Bronchial epithelial cell (primary cell): ENCODE measurements around the gene HBG1. TPM values are rescaled to one million over a fixed set of nuclear protein-coding genes. Genes with fewer than 3 reads are reported as not detected.

Source experiments
- DNase-seq: peaks from one replicate; pipeline ENCODE4 v3.0.0-alpha.2; 2010; ENCODE audit warnings: low read depth
- FAIRE-seq: peaks from 2 replicates; lab custom pipeline; 2011; peaks lifted over from hg19 to GRCh38; lab: Jason Lieb, UNC
- H3K27me3 ChIP-seq: 2 replicates; pipeline ENCODE4 v1.5.1; 2011; ENCODE audit warnings: low read length; ENCODE audit not compliant: control insufficient read depth, insufficient read depth
- H3K36me3 ChIP-seq: 2 replicates; pipeline ENCODE4 v1.5.1; 2011; ENCODE audit warnings: low read length; ENCODE audit not compliant: control insufficient read depth, insufficient read depth
- H3K4me3 ChIP-seq: 2 replicates; pipeline ENCODE4 v1.5.1; 2011; ENCODE audit warnings: mild to moderate bottlenecking, low read depth, low read length, control low read depth
- total RNA-seq: library from RNA; depleted of rRNA; stranded (reverse); fragments of >200 nt; gene quantifications from 2 replicates; pipeline ENCODE4 v1.2.1, GENCODE V29; 2014
- TF ChIP-seq, protein P1 (sequence below): IDR thresholded peaks from 2 replicates; pipeline ENCODE4 v1.5.1; 2011; ENCODE audit warnings: mild to moderate bottlenecking, moderate library complexity, low read length, control low read depth, inconsistent platforms; ENCODE audit not compliant: insufficient read depth, severe bottlenecking

Gene HBG1
- total RNA-seq, 1 donor from 2014 or later, result not detected

DNA sequence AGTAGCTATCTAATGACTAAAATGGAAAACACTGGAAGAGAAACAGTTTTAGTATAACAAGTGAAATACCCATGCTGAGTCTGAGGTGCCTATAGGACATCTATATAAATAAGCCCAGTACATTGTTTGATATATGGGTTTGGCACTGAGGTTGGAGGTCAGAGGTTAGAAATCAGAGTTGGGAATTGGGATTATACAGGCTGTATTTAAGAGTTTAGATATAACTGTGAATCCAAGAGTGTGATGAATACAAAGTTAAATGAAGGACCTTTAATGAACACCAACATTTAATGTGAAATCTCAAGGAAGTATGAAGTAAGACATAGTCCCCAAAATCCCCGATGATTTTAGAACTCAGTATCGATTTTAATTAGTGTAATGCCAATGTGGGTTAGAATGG, 12.2 kb downstream of the HBG1 start:
- no peaks in the 10 kb centered on the region for H3K27me3 ChIP-seq
- DNase-seq, result no peak
- H3K4me3 ChIP-seq, result no peak overlapping the region
- TF ChIP-seq, protein P1, sequence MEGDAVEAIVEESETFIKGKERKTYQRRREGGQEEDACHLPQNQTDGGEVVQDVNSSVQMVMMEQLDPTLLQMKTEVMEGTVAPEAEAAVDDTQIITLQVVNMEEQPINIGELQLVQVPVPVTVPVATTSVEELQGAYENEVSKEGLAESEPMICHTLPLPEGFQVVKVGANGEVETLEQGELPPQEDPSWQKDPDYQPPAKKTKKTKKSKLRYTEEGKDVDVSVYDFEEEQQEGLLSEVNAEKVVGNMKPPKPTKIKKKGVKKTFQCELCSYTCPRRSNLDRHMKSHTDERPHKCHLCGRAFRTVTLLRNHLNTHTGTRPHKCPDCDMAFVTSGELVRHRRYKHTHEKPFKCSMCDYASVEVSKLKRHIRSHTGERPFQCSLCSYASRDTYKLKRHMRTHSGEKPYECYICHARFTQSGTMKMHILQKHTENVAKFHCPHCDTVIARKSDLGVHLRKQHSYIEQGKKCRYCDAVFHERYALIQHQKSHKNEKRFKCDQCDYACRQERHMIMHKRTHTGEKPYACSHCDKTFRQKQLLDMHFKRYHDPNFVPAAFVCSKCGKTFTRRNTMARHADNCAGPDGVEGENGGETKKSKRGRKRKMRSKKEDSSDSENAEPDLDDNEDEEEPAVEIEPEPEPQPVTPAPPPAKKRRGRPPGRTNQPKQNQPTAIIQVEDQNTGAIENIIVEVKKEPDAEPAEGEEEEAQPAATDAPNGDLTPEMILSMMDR, result no peak
- no peak for FAIRE-seq
- no peaks in the 10 kb centered on the region for H3K36me3 ChIP-seq

DNA sequence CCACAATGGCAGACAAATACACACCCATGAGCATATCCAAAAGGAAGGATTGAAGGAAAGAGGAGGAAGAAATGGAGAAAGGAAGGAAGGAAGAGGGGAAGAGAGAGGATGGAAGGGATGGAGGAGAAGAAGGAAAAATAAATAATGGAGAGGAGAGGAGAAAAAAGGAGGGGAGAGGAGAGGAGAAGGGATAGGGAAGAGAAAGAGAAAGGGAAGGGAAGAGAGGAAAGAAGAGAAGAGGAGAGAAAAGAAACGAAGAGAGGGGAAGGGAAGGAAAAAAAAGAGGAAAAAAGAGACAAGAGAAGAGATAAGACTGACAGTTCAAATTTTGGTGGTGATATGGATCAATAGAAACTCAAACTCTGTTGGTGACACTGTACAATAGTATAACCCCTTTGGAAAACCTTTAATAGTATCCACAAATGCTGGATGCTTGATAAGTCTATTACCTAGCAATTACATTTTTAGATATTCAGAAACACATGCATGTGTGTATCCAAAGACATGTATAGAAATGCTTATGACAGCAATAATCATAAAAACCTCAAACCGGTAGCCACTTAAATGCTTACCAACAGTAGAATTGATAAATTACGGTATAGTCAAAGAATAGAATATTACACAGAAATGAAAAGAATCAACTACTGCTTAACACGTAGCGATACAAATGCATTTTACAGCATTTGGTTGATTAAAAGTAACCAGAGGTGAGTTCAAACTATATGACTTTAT, 14.1 kb downstream of the HBG1 start:
- TF ChIP-seq, protein P1, result no peak
- no peak for DNase-seq
- no peak for FAIRE-seq
- Histone ChIP-seq H3K4me3 (no peak overlapping the region), H3K27me3 (no peaks in the 10 kb centered on the region), H3K36me3 (no peaks in the 10 kb centered on the region)

DNA sequence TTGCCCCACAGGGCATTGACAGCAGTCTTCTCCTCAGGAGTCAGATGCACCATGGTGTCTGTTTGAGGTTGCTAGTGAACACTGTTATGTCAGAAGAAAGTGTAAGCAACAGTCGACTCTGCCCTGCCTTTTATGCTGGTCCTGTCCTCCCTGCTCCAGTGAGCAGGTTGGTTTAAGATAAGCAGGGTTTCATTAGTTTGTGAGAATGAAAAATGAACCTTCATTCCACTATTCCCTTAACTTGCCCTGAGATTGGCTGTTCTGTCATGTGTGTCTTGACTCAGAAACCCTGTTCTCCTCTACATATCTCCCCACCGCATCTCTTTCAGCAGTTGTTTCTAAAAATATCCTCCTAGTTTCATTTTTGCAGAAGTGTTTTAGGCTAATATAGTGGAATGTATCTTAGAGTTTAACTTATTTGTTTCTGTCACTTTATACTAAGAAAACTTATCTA, 15.2 kb downstream of the HBG1 start, which contains the start of gene HBD:
Gene HBD, minus strand, starts transcription at position 103 of the 454 bp plus-strand sequence. Its CDS starts 50 bp downstream, at position 53.
- FAIRE-seq (peak; percentile 62), DNase-seq (no peak)
- no peak within 1 kb of the TSS for H3K4me3 ChIP-seq
- TF ChIP-seq, protein P1, result no peak
- H3K27me3 ChIP-seq, result no peaks in the 10 kb centered on the region
- no peaks in the 10 kb centered on the region for H3K36me3 ChIP-seq

DNA sequence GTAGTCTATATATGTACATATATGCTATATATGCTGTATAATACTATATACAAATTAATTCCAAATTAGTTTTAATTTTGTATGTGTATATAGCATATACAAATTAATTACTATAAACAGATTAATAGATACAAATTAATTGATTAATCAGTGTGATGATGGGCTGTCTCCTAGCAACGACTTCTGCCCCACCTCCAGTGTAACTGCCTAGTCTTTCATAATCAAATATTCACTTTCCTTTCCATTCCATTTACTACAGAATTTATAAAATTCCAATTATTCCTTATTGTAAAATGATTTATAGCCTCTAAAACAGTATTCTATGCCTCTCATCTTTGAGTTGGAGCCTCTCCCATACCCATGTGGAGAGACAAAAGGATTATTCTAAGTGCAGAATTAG, 16.4 kb downstream of the HBG1 start:
- no peak for DNase-seq
- no peaks in the 10 kb centered on the region for H3K36me3 ChIP-seq
- FAIRE-seq, result no peak
- H3K27me3 ChIP-seq, result no peaks in the 10 kb centered on the region
- TF ChIP-seq, protein P1, result no peak
- no peak overlapping the region for H3K4me3 ChIP-seq

DNA sequence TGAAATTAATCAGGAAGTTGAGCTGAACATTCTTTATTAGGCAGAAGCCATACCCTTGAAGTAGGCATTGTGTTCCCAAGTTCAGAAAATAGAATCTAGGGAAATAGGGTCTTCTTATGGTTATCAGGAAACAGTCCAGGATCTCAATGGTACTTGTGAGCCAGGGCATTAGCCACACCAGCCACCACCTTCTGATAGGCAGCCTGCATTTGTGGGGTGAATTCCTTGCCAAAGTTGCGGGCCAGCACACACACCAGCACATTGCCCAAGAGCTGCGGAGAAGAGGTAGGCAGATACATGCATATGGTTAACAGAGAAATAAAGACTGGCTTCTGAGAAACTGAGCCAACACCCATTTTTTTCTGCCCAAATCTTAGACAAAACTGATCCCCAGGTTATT, 16.8 kb downstream of the HBG1 start:
- no peak overlapping the region for H3K4me3 ChIP-seq
- no peak for DNase-seq
- H3K36me3 ChIP-seq, result no peaks in the 10 kb centered on the region
- TF ChIP-seq, protein P1, result no peak
- no peak for FAIRE-seq
- H3K27me3 ChIP-seq, result no peaks in the 10 kb centered on the region
